ENCODE measurements around the gene PRLHR.
"Not testable (repeated sequence)": the region's sequence is repeated elsewhere in the genome, so short reads cannot be mapped to it uniquely, and the experiment has no call there.

PRLHR gene

DNA sequence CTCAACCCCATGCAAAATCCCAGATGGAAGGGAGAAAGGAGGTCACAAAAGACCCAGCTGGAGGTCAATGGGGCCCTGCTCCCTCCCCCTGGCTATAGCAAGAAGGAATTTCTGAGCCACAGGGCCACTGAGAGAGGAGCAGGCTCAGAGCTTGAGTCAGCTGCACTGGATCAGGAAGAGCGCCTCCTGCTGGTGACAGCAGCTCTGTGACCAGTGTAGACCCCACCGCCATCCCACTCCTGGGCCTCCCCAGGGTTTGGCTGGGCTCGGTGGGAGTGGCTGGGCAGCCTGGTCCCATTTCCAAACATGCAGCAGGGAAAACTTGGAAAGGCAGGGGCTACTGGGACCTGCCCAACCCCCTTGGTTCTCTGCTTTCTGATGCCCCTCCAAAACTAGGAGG lies 31.5 kb upstream of the PRLHR start:
- ChIA-PET POLR2A (no interaction called here), CTCF (interaction anchor here (1.0 kb wide), 1 partner anchor 12 kb away, joined by 3 read pairs; no protein-coding TSS in a partner anchor)
- no peaks in the 10 kb centered on the region for H3K4me1 ChIP-seq (ENCODE audit: control extremely low read depth in 1 of 4, control insufficient read depth in 4 of 4, insufficient read depth in 4 of 4, low read length in 3 of 4)
- H3K36me3 ChIP-seq (ENCODE audit: control insufficient read depth in 4 of 4, insufficient read depth in 4 of 4, low read length in 3 of 4), result no peaks in the 10 kb centered on the region
- H3K27me3 ChIP-seq (replicated peaks in 2 of 5; ENCODE audit: control insufficient read depth in 4 of 5, insufficient read depth in 5 of 5, low read length in 4 of 5), result peaks cover 0 to 29% (median 5%) of the 10 kb centered on the region in 5 experiments
- WGBS (ENCODE audit: insufficient coverage), result 68% methylated on average over 3 of the region's 3 CpGs
- H3K4me3 ChIP-seq (ENCODE audit: control insufficient read depth in 1 of 7, extremely low read depth in 1 of 7, insufficient read depth in 4 of 7, low read depth in 2 of 7, low read length in 6 of 7), result no peak overlapping the region
- no peaks in the 10 kb centered on the region for H3K9me3 ChIP-seq (ENCODE audit: control extremely low read depth in 1 of 5, control insufficient read depth in 4 of 5, insufficient read depth in 2 of 5, low read depth in 1 of 5, low read length in 4 of 5)
- H3K27ac ChIP-seq (ENCODE audit: insufficient read depth in 1 of 2, low read depth in 1 of 2, low read length in 2 of 2, poor library complexity in 1 of 2, severe bottlenecking in 2 of 2), result no peak overlapping the region
- DNase-seq, result no peak

DNA sequence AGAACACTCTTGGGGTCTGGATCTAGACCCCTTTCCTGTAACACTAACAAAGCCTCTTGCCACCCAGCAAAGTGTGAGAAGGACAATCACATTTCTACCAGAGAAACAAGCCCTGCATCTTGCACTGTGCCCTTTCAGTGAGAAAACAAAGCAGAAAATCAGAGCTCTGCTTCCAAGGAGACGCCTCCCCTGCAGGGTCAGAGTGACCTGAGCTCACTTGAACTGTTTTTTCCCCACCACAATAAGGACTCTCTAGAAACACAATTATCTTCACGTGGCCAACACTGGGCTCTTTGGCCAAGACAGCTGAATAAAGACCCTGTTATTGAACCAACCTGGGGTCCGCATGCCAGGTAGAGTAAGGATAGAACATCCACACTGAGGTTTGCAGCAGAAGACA lies 30.1 kb upstream of the PRLHR start:
- H3K4me1 ChIP-seq (ENCODE audit: control extremely low read depth in 1 of 4, control insufficient read depth in 4 of 4, insufficient read depth in 4 of 4, low read length in 3 of 4), result no peaks in the 10 kb centered on the region
- no peaks in the 10 kb centered on the region for H3K9me3 ChIP-seq (ENCODE audit: control extremely low read depth in 1 of 5, control insufficient read depth in 4 of 5, insufficient read depth in 2 of 5, low read depth in 1 of 5, low read length in 4 of 5)
- no peak for DNase-seq
- no peaks in the 10 kb centered on the region for H3K36me3 ChIP-seq (ENCODE audit: control insufficient read depth in 4 of 4, insufficient read depth in 4 of 4, low read length in 3 of 4)
- ChIA-PET POLR2A (no interaction called here), CTCF (no interaction called here)
- peaks cover 0 to 29% (median 5%) of the 10 kb centered on the region in 5 experiments for H3K27me3 ChIP-seq (replicated peaks in 2 of 5; ENCODE audit: control insufficient read depth in 4 of 5, insufficient read depth in 5 of 5, low read length in 4 of 5)
- H3K27ac ChIP-seq (ENCODE audit: insufficient read depth in 1 of 2, low read depth in 1 of 2, low read length in 2 of 2, poor library complexity in 1 of 2, severe bottlenecking in 2 of 2), result no peak overlapping the region
- 100% methylated on average over 2 of the region's 3 CpGs for WGBS (ENCODE audit: insufficient coverage)
- H3K4me3 ChIP-seq (ENCODE audit: control insufficient read depth in 1 of 7, extremely low read depth in 1 of 7, insufficient read depth in 4 of 7, low read depth in 2 of 7, low read length in 6 of 7), result no peak overlapping the region

DNA sequence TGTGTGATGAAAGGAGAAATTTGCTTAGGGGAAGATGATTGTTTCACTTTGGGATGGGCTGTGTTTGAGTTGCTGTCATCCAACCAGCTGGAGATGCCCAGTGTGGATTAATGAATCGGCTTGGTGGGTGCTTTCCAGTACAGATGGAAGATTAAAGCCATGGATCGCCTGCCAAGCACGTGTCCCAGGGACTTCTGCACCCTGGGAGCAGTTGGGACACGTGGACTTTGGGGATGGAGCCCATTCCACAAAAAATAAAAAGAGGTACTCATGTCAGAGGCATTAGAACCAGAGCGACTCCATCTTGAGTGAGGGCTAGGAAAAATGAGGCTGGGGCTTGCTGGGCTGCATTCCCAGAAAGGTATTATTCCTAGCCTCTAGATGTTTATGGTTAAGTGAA lies 29.3 kb upstream of the PRLHR start:
- no peak overlapping the region for H3K4me3 ChIP-seq (ENCODE audit: control insufficient read depth in 1 of 7, extremely low read depth in 1 of 7, insufficient read depth in 4 of 7, low read depth in 2 of 7, low read length in 6 of 7)
- no peaks in the 10 kb centered on the region for H3K9me3 ChIP-seq (ENCODE audit: control extremely low read depth in 1 of 5, control insufficient read depth in 4 of 5, insufficient read depth in 2 of 5, low read depth in 1 of 5, low read length in 4 of 5)
- no peaks in the 10 kb centered on the region for H3K4me1 ChIP-seq (ENCODE audit: control extremely low read depth in 1 of 4, control insufficient read depth in 4 of 4, insufficient read depth in 4 of 4, low read length in 3 of 4)
- 68% methylated on average over 4 of the region's 5 CpGs for whole genome bisulfite sequencing (ENCODE audit: insufficient coverage)
- peaks cover 0 to 28% (median 7%) of the 10 kb centered on the region in 5 experiments for H3K27me3 ChIP-seq (replicated peaks in 2 of 5; ENCODE audit: control insufficient read depth in 4 of 5, insufficient read depth in 5 of 5, low read length in 4 of 5)
- DNase-seq, result no peak
- ChIA-PET CTCF (no interaction called here), POLR2A (no interaction called here)
- H3K27ac ChIP-seq (ENCODE audit: insufficient read depth in 1 of 2, low read depth in 1 of 2, low read length in 2 of 2, poor library complexity in 1 of 2, severe bottlenecking in 2 of 2), result no peak overlapping the region
- no peaks in the 10 kb centered on the region for H3K36me3 ChIP-seq (ENCODE audit: control insufficient read depth in 4 of 4, insufficient read depth in 4 of 4, low read length in 3 of 4)

DNA sequence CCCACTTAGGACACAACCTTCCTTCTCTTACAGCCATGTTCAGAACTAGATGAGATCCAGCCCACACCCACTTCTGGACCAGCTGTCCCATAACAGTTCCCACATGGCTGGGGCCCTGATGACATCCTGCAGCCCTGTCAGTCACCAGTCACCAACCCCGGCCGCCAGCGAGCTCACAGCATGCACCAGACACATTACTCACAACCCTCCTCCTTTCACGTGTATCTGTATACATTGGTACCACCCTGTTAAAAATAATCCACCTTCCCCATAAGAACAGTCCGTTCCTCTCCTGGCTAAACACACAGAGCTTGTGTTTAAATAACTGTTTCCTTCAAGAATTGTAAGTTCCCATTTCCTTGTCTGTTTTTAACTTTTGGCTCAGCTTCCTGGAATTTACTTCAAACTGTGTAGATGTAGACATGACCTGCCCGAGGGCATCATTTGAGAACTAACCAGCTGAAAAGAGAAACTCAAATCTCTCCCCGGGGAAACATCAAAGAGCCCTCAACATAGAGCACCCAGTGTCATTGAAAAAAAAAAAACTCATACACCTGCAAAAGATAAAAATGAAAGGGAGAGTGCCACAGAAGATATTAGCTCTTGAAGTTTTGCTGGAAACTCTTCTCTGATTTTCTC lies 26.0 kb upstream of the PRLHR start:
- Histone ChIP-seq H3K27me3 (replicated peaks in 2 of 5; ENCODE audit: control insufficient read depth in 4 of 5, insufficient read depth in 5 of 5, low read length in 4 of 5) (peaks cover 0 to 46% (median 5%) of the 10 kb centered on the region in 5 experiments), H3K27ac (ENCODE audit: insufficient read depth in 1 of 2, low read depth in 1 of 2, low read length in 2 of 2, poor library complexity in 1 of 2, severe bottlenecking in 2 of 2) (no peak overlapping the region), H3K4me1 (ENCODE audit: control extremely low read depth in 1 of 4, control insufficient read depth in 4 of 4, insufficient read depth in 4 of 4, low read length in 3 of 4) (no peaks in the 10 kb centered on the region), H3K4me3 (ENCODE audit: control insufficient read depth in 1 of 7, extremely low read depth in 1 of 7, insufficient read depth in 4 of 7, low read depth in 2 of 7, low read length in 6 of 7) (no peak overlapping the region), H3K36me3 (ENCODE audit: control insufficient read depth in 4 of 4, insufficient read depth in 4 of 4, low read length in 3 of 4) (no peaks in the 10 kb centered on the region), H3K9me3 (ENCODE audit: control extremely low read depth in 1 of 5, control insufficient read depth in 4 of 5, insufficient read depth in 2 of 5, low read depth in 1 of 5, low read length in 4 of 5) (no peaks in the 10 kb centered on the region)
- WGBS (ENCODE audit: insufficient coverage), result 41% methylated on average over 6 of the region's 7 CpGs
- ChIA-PET POLR2A (no interaction called here), CTCF (no interaction called here)
- DNase-seq, result no peak

DNA sequence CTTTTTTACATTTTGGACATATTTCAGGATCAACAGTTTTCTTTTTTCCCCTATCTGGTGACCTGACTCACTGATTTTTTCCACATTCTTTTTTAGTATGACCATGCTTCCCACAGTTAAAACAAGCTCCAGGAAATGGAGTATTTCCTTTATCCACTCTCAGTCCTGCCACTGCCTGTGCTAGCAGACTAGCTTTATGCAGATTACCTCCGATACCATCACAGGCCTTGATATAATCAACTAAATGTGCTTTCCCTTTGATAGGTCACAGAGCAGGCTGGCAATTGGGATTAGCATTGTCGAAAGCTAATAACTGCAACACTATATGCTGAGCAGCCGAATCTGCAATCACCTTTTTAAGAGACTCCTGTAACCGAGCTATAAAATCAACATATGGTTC lies 18.4 kb upstream of the PRLHR start:
- 50% methylated on average over 4 of the region's 4 CpGs for WGBS (ENCODE audit: insufficient coverage)
- H3K27ac ChIP-seq (ENCODE audit: insufficient read depth in 1 of 2, low read depth in 1 of 2, low read length in 2 of 2, poor library complexity in 1 of 2, severe bottlenecking in 2 of 2); H3K36me3 ChIP-seq (ENCODE audit: control insufficient read depth in 4 of 4, insufficient read depth in 4 of 4, low read length in 3 of 4); POLR2A ChIA-PET; CTCF ChIA-PET; DNase-seq; H3K4me1 ChIP-seq (ENCODE audit: control extremely low read depth in 1 of 4, control insufficient read depth in 4 of 4, insufficient read depth in 4 of 4, low read length in 3 of 4); H3K4me3 ChIP-seq (ENCODE audit: control insufficient read depth in 1 of 7, extremely low read depth in 1 of 7, insufficient read depth in 4 of 7, low read depth in 2 of 7, low read length in 6 of 7): not testable (repeated sequence)
- peaks cover 0 to 47% (median 5%) of the 10 kb centered on the region in 5 experiments for H3K27me3 ChIP-seq (replicated peaks in 2 of 5; ENCODE audit: control insufficient read depth in 4 of 5, insufficient read depth in 5 of 5, low read length in 4 of 5)
- peaks cover 0 to 11% (median 4%) of the 10 kb centered on the region in 5 experiments for H3K9me3 ChIP-seq (ENCODE audit: control extremely low read depth in 1 of 5, control insufficient read depth in 4 of 5, insufficient read depth in 2 of 5, low read depth in 1 of 5, low read length in 4 of 5)

DNA sequence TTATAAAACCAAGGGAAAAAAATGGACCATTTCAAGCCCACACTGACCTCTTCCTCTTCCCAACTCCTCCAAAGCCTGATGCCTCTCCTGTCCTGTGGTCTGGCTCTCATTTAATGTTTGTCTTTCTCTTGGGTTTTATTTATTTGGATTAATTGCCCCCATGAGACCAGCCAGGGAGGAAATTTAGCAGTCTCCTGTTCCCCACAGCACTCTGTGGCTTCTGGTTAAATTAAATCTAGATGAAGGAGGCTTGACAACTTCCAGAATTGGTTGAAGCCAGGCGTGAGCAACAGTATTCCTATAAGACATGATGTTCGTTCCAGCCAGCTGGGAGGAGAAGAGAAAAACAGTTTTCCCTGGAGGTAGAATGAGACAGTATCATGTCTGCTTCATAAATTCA lies 15.1 kb upstream of the PRLHR start:
- Histone ChIP-seq H3K27me3 (replicated peaks in 2 of 5; ENCODE audit: control insufficient read depth in 4 of 5, insufficient read depth in 5 of 5, low read length in 4 of 5) (peaks cover 0 to 29% (median 2%) of the 10 kb centered on the region in 5 experiments), H3K4me1 (ENCODE audit: control extremely low read depth in 1 of 4, control insufficient read depth in 4 of 4, insufficient read depth in 4 of 4, low read length in 3 of 4) (no peaks in the 10 kb centered on the region), H3K9me3 (ENCODE audit: control extremely low read depth in 1 of 5, control insufficient read depth in 4 of 5, insufficient read depth in 2 of 5, low read depth in 1 of 5, low read length in 4 of 5) (peaks cover 0 to 20% (median 8%) of the 10 kb centered on the region in 5 experiments), H3K4me3 (ENCODE audit: control insufficient read depth in 1 of 7, extremely low read depth in 1 of 7, insufficient read depth in 4 of 7, low read depth in 2 of 7, low read length in 6 of 7) (no peak overlapping the region), H3K36me3 (ENCODE audit: control insufficient read depth in 4 of 4, insufficient read depth in 4 of 4, low read length in 3 of 4) (no peaks in the 10 kb centered on the region), H3K27ac (ENCODE audit: insufficient read depth in 1 of 2, low read depth in 1 of 2, low read length in 2 of 2, poor library complexity in 1 of 2, severe bottlenecking in 2 of 2) (no peak overlapping the region)
- ChIA-PET CTCF (interaction anchor here (0.6 kb wide), 1 partner anchor 19 kb away, joined by 4 read pairs; no protein-coding TSS in a partner anchor), POLR2A (no interaction called here)
- no peak for DNase-seq
- WGBS (ENCODE audit: insufficient coverage), result 94% methylated on average over 2 of the region's 2 CpGs

DNA sequence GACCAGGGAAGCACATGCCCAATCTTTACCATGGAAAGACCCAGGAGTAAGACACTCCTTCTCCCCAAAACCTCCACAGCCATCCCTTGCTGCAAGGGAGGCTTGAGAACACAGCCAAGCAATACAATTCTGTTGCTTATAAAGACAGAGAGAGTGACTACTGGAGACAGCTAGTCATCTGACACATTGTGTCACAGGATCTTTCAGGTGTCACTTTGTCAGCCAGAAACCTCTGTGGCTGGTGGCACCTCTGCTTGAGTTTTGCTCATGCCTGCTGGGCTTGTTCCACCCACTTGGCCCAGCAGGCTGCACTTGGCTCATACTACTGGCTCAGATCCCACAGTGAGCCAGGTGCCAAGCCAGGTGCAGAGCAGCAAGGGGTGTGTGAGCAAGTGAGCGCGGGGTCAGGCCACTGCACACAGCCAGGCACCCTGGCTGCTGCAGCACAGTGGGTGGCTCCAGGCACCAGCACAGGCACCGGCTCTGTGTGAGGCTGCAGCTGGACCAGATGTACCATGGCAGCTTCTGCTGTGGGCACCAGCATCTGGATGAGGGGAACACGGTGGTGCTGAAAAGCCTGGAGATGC lies 12.4 kb upstream of the PRLHR start:
- Histone ChIP-seq H3K27me3 (replicated peaks in 2 of 5; ENCODE audit: control insufficient read depth in 4 of 5, insufficient read depth in 5 of 5, low read length in 4 of 5) (peaks cover 0 to 35% (median 4%) of the 10 kb centered on the region in 5 experiments), H3K27ac (ENCODE audit: insufficient read depth in 1 of 2, low read depth in 1 of 2, low read length in 2 of 2, poor library complexity in 1 of 2, severe bottlenecking in 2 of 2) (no peak overlapping the region), H3K4me3 (ENCODE audit: control insufficient read depth in 1 of 7, extremely low read depth in 1 of 7, insufficient read depth in 4 of 7, low read depth in 2 of 7, low read length in 6 of 7) (no peak overlapping the region), H3K4me1 (ENCODE audit: control extremely low read depth in 1 of 4, control insufficient read depth in 4 of 4, insufficient read depth in 4 of 4, low read length in 3 of 4) (no peaks in the 10 kb centered on the region), H3K9me3 (ENCODE audit: control extremely low read depth in 1 of 5, control insufficient read depth in 4 of 5, insufficient read depth in 2 of 5, low read depth in 1 of 5, low read length in 4 of 5) (peaks cover 0 to 20% (median 8%) of the 10 kb centered on the region in 5 experiments), H3K36me3 (ENCODE audit: control insufficient read depth in 4 of 4, insufficient read depth in 4 of 4, low read length in 3 of 4) (no peaks in the 10 kb centered on the region)
- ChIA-PET CTCF (no interaction called here), POLR2A (no interaction called here)
- 100% methylated on average over 4 of the region's 4 CpGs for WGBS (ENCODE audit: insufficient coverage)
- no peak for DNase-seq
